ENCODE results near the gene NOTCH2.
"Not testable (repeated sequence)": the region's sequence is repeated elsewhere in the genome, so short reads cannot be mapped to it uniquely, and the experiment has no call there.

Gene NOTCH2

GRCh38 chr1:120048208-120048607 lies 21.3 kb downstream of the NOTCH2 start:
- DNase-seq = not testable (repeated sequence)

- not testable (repeated sequence) for DNase-seq
Observed at GRCh38 chr1:120041771-120042170, 27.7 kb downstream of the NOTCH2 start.

GRCh38 chr1:120032253-120032652 lies 37.2 kb downstream of the NOTCH2 start:
- DNase-seq = not testable (repeated sequence)

- not testable (repeated sequence) for DNase-seq
Observed at GRCh38 chr1:120023791-120024190, 45.7 kb downstream of the NOTCH2 start.

GRCh38 chr1:120014978-120015377 lies 54.5 kb downstream of the NOTCH2 start:
- DNase-seq = not testable (repeated sequence)

- DNase-seq = not testable (repeated sequence)
Observed at GRCh38 chr1:120008320-120008719, 61.1 kb downstream of the NOTCH2 start.

GRCh38 chr1:120007850-120008249 lies 61.6 kb downstream of the NOTCH2 start:
- not testable (repeated sequence) for DNase-seq

GRCh38 chr1:120001035-120001434 lies 68.4 kb downstream of the NOTCH2 start:
- DNase-seq = not testable (repeated sequence)

- peak; percentile 67 for DNase-seq
Observed at GRCh38 chr1:119996731-119997312, 72.6 kb downstream of the NOTCH2 start.

GRCh38 chr1:119995975-119996374 lies 73.5 kb downstream of the NOTCH2 start:
- DNase-seq = not testable (repeated sequence)

- peak; percentile 94 for DNase-seq
Observed at GRCh38 chr1:119988306-119989062, 81.0 kb downstream of the NOTCH2 start.

GRCh38 chr1:119987686-119988085 lies 81.8 kb downstream of the NOTCH2 start:
- DNase-seq = peak; percentile 52

GRCh38 chr1:119987112-119987511 lies 82.3 kb downstream of the NOTCH2 start:
- peak; percentile 46 for DNase-seq

- DNase-seq = no peak
Observed at GRCh38 chr1:119986007-119986497, 83.4 kb downstream of the NOTCH2 start.

- DNase-seq = no peak
Observed at GRCh38 chr1:119984771-119985170, 84.7 kb downstream of the NOTCH2 start.

- DNase-seq = peak; percentile 39
Observed at GRCh38 chr1:119981986-119982815, 87.3 kb downstream of the NOTCH2 start.

- DNase-seq = no peak
Observed at GRCh38 chr1:119981496-119981895, 88.0 kb downstream of the NOTCH2 start.

GRCh38 chr1:119978018-119978505 lies 91.4 kb downstream of the NOTCH2 start:
- DNase-seq = no peak

GRCh38 chr1:119977113-119977736 lies 92.2 kb downstream of the NOTCH2 start:
- not testable (repeated sequence) for DNase-seq

GRCh38 chr1:119975582-119976254 lies 93.7 kb downstream of the NOTCH2 start:
- DNase-seq = not testable (repeated sequence)

GRCh38 chr1:119975006-119975405 lies 94.5 kb downstream of the NOTCH2 start:
- DNase-seq = no peak

GRCh38 chr1:119974013-119974412 lies 95.4 kb downstream of the NOTCH2 start:
- DNase-seq = no peak
